Mesenchymal stem cell (in vitro differentiated cells and primary cell): ENCODE measurements around the gene NRP2.

Experiments
- DNase-seq: peaks from one replicate; pipeline ENCODE4 v3.0.0-alpha.2; 2013
- H2AFZ ChIP-seq: one replicate; pipeline ENCODE4 v1.6.1; 2013; ENCODE audit warnings: low read depth, mild to moderate bottlenecking, control low read depth, inconsistent platforms, low read length, moderate library complexity
- H2AK5ac ChIP-seq: 2 replicates; pipeline ENCODE4 v1.6.1; 2013; ENCODE audit warnings: low read length, moderate library complexity, mild to moderate bottlenecking, inconsistent platforms; ENCODE audit not compliant: severe bottlenecking
- H2BK120ac ChIP-seq: one replicate; pipeline ENCODE4 v1.6.1; 2013; ENCODE audit warnings: low read depth, mild to moderate bottlenecking, inconsistent platforms, low read length, moderate library complexity
- H2BK12ac ChIP-seq, 2 experiments: one replicate each; pipeline ENCODE4 v1.6.1; 2013; ENCODE audit warnings: inconsistent platforms in 2 of 2, low read length in 2 of 2, mild to moderate bottlenecking in 2 of 2, moderate library complexity in 2 of 2, control low read depth in 1 of 2
- H2BK15ac ChIP-seq: one replicate; pipeline ENCODE4 v1.6.1; 2013; ENCODE audit warnings: mild to moderate bottlenecking, low read depth, inconsistent platforms; ENCODE audit not compliant: poor library complexity, severe bottlenecking
- H2BK5ac ChIP-seq: 2 replicates; pipeline ENCODE4 v1.6.1; 2013; ENCODE audit warnings: low read depth, mild to moderate bottlenecking, low read length, control low read depth, inconsistent platforms; ENCODE audit not compliant: poor library complexity, severe bottlenecking
- H3K14ac ChIP-seq, 2 experiments: one replicate each; pipeline ENCODE4 v1.6.1; 2013; ENCODE audit warnings: inconsistent platforms in 2 of 2, low read length in 2 of 2, control low read depth in 1 of 2, mild to moderate bottlenecking in 1 of 2, moderate library complexity in 1 of 2
- H3K18ac ChIP-seq, 2 experiments: one replicate each; pipeline ENCODE4 v1.6.1; 2013; ENCODE audit warnings: inconsistent platforms in 2 of 2, low read length in 2 of 2, control low read depth in 1 of 2, low read depth in 1 of 2, mild to moderate bottlenecking in 1 of 2
- H3K23ac ChIP-seq, 2 experiments: one replicate each; pipeline ENCODE4 v1.6.1; 2013; ENCODE audit warnings: inconsistent platforms in 2 of 2, low read length in 2 of 2, mild to moderate bottlenecking in 2 of 2, moderate library complexity in 2 of 2, control low read depth in 1 of 2
- H3K27ac ChIP-seq: 2 replicates; pipeline ENCODE4 v1.5.1; 2013; ENCODE audit warnings: mild to moderate bottlenecking, moderate library complexity, low read length, control low read depth, inconsistent platforms; ENCODE audit not compliant: poor library complexity, severe bottlenecking
- H3K27me3 ChIP-seq, 2 experiments: 2 replicates each; pipeline versions ENCODE4 v1.6.1 to v1.7.0; 2013; ENCODE audit warnings: low read length in 2 of 2, mild to moderate bottlenecking in 2 of 2, moderate library complexity in 2 of 2, control low read depth in 1 of 2, inconsistent platforms in 1 of 2; ENCODE audit not compliant: control insufficient read depth in 1 of 2, insufficient read depth in 1 of 2
- H3K36me3 ChIP-seq, 2 experiments: 2 replicates each; pipeline versions ENCODE4 v1.6.1 to v1.7.0; 2013; ENCODE audit warnings: low read length in 2 of 2, control low read depth in 1 of 2, inconsistent platforms in 1 of 2, low read depth in 1 of 2, mild to moderate bottlenecking in 1 of 2; ENCODE audit not compliant: insufficient read depth in 2 of 2, control insufficient read depth in 1 of 2
- H3K4ac ChIP-seq, 2 experiments: one replicate each; pipeline ENCODE4 v1.6.1; 2013; ENCODE audit warnings: inconsistent platforms in 2 of 2, low read length in 2 of 2, mild to moderate bottlenecking in 2 of 2, moderate library complexity in 2 of 2, control low read depth in 1 of 2, low read depth in 1 of 2
- H3K4me1 ChIP-seq: 2 replicates; pipeline ENCODE4 v1.6.1; 2013; ENCODE audit warnings: low read depth, low read length, control low read depth; ENCODE audit not compliant: control insufficient read depth, insufficient read depth
- H3K4me2 ChIP-seq: 2 replicates; pipeline ENCODE4 v1.6.1; 2013; ENCODE audit warnings: low read length, mild to moderate bottlenecking, inconsistent platforms; ENCODE audit not compliant: poor library complexity, severe bottlenecking
- H3K4me3 ChIP-seq, 2 experiments: 2 replicates each; pipeline versions ENCODE4 v1.5.1 to v1.7.0; 2013; ENCODE audit warnings: low read length in 2 of 2, mild to moderate bottlenecking in 2 of 2, control low read depth in 1 of 2, low read depth in 1 of 2; ENCODE audit not compliant: insufficient read depth in 1 of 2
- H3K79me1 ChIP-seq: replicated peaks from 2 replicates; pipeline ENCODE4 v1.6.1; 2013; ENCODE audit warnings: mild to moderate bottlenecking, control low read depth, low read length, inconsistent platforms; ENCODE audit not compliant: poor library complexity, severe bottlenecking
- H3K9ac ChIP-seq: 2 replicates; pipeline ENCODE4 v1.7.0; 2013; ENCODE audit warnings: mild to moderate bottlenecking, low read length, moderate library complexity
- H3K9me3 ChIP-seq: 2 replicates; pipeline ENCODE4 v1.7.0; 2013; ENCODE audit warnings: mild to moderate bottlenecking, low read length; ENCODE audit not compliant: control insufficient read depth
- H4K8ac ChIP-seq: one replicate; pipeline ENCODE4 v1.6.1; 2013; ENCODE audit warnings: inconsistent platforms, mild to moderate bottlenecking, low read length, moderate library complexity
- H4K91ac ChIP-seq: one replicate; pipeline ENCODE4 v1.6.1; 2013; ENCODE audit warnings: mild to moderate bottlenecking, low read length, inconsistent platforms
- WGBS: methylation state at CpG from one replicate; pipeline ENCODE4 v1.1.7; 2013; ENCODE audit warnings: mixed read lengths; 5-methylcytosine and 5-hydroxymethylcytosine counted together

The NRP2 gene

DNA sequence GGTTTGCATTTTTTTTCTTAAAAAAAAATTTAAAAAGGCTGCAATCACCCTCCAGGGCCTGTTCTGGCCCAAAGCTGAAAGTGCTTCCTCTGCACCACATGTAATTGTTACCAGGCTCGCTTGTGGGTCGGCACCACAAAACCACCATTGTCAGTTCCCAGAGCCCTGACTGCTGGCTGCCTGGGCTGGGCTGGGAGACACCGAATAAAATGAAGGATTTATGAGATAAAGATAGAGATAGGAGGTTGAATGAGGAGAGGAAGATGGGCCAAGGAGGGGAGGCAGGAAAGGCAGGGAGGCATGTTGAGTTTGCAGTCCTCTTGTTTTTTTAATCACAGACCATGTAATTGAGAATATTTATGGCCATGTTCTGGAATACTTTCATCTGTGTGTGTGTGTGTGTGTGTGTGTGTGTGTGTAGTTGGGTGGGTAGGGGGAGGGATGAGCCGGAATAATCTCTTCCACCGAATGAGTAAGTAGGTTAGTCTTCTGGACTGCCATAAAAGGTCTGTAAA lies 14.7 kb downstream of the NRP2 start:
- Histone ChIP-seq H3K4ac (no peak overlapping the region), H3K18ac (peak overlapping the region in 1 of 2 experiments; percentile 77), H3K79me1 (peaks cover 23% of the 10 kb centered on the region), H3K27ac (peak overlapping the region; percentile 55), H3K14ac (no peak overlapping the region), H3K36me3 (peaks cover 4 to 7% of the 10 kb centered on the region in 2 experiments), H3K4me2 (no peak overlapping the region), H3K27me3 (no peaks in the 10 kb centered on the region), H2BK5ac (peak overlapping the region; percentile 48), H2BK12ac (peak overlapping the region in 1 of 2 experiments; percentile 51), H4K91ac (no peak overlapping the region), H4K8ac (peak overlapping the region; percentile 36), H3K9ac (no peak overlapping the region), H3K23ac (no peak overlapping the region), H2AK5ac (peak overlapping the region; percentile 9), H3K4me3 (no peak overlapping the region), H3K4me1 (peaks cover 30% of the 10 kb centered on the region), H3K9me3 (no peaks in the 10 kb centered on the region), H2BK15ac (no peak overlapping the region), H2BK120ac (peak overlapping the region; percentile 42), H2AFZ (no peak overlapping the region)
- peak; percentile 77 for DNase-seq
- 36% methylated on average over 5 of the region's 5 CpGs for WGBS

DNA sequence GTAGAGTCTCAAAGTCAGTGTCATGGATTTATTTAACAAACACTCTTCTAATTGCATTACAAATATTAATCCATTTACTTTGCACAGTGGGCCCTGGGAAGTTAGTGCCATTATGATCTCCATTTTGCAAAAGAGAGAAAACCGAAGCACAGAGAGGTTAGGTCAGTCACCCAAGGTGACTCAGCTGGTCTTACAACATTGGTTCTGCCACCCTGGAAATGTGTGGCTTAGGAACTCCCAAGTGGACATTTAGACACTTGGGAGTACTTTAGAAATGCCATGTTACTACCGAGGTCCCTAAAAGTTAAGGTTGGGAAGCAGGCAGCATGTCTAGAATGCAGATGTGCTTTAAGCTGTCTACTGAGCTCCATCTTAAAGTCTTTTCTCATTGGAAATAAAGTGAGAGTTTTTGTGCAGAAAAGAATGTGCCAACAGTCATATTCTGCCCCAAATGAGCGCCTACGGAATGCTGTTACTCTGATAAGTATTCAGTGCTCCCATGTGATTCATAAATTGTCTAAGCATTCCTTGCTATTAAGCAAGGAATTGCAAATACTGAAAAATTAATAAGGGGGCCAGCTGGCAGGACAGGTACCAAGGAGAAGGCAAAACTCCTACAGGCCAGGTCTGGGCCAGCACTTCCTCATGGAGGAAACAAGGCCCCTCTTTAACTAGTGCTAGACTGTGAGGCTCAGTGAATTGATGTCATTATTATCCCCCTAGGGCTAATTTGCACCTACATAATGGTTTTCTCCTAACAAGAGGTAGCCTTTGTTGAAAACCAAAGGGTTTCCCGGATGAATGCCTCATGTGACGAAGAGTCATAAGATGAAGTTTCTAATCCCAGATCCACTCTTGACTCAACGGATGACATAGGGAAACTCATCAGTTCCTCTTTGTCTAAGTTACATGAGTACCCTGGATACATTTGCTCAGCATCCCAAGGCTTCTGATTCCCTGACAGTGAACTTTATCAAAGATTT lies 16.3 kb downstream of the NRP2 start:
- H2BK12ac ChIP-seq: peak overlapping the region in 1 of 2 experiments; percentile 73
- H2AK5ac ChIP-seq: peak overlapping the region; percentile 88
- H3K4me2 ChIP-seq: no peak overlapping the region
- peak; percentile 71 for DNase-seq
- H2BK15ac ChIP-seq: no peak overlapping the region
- H3K4me3 ChIP-seq: no peak overlapping the region
- no peaks in the 10 kb centered on the region for H3K27me3 ChIP-seq
- peak overlapping the region; percentile 47 for H3K9ac ChIP-seq
- no peaks in the 10 kb centered on the region for H3K9me3 ChIP-seq
- no peak overlapping the region for H4K8ac ChIP-seq
- H2BK5ac ChIP-seq: peak overlapping the region; percentile 12
- peaks cover 4 to 10% of the 10 kb centered on the region in 2 experiments for H3K36me3 ChIP-seq
- peaks cover 22% of the 10 kb centered on the region for H3K79me1 ChIP-seq
- peak overlapping the region; percentile 100 for H3K27ac ChIP-seq
- H2BK120ac ChIP-seq: no peak overlapping the region
- H4K91ac ChIP-seq: no peak overlapping the region
- no peak overlapping the region for H3K23ac ChIP-seq
- peaks cover 40% of the 10 kb centered on the region for H3K4me1 ChIP-seq
- H3K14ac ChIP-seq: no peak overlapping the region
- no peak overlapping the region for H2AFZ ChIP-seq
- peak overlapping the region; percentile 59 to 80 for H3K18ac ChIP-seq
- H3K4ac ChIP-seq: peak overlapping the region; percentile 13 to 69
- WGBS: 72% methylated on average over 7 of the region's 7 CpGs

DNA sequence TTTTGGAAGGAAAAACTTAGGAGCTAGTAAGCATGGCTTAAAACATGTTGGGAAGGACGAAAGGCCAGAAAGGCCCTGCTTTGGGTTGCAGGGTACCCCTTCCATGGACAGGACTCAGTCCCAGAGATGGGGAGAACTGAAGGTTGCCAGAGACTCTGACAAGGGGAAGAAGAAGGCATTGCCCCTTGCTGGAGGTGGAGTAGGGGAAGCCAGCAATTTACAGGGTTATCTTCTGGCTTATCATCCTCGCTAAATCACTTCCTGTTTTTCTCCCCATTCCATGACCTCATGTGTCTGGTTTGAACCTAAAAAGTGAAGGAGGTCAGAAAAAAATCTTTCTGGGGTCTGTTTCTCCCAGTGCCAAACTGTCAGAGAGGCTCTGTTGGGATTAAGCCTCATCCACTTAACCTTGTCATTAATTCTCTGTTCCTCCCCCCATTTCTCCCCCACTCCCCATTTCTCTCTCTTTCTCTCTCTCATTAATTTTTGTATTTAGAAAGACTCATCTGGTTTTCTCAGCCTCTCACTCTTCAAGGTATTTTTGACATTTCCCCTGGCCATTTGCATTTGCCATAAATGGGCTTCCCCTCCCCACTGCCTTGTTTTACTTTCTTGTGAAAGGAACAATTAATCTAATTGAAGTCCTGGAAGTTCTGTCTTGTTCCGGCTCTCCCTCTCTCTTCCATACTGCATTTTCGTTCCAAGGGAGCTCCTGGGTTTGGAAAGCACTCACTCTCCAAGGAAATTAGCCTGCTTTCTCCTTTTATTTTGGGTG lies 17.4 kb downstream of the NRP2 start:
- Histone ChIP-seq H3K9me3 (no peaks in the 10 kb centered on the region), H4K91ac (peak overlapping the region; percentile 25), H3K27ac (peak overlapping the region; percentile 100), H2BK120ac (peak overlapping the region; percentile 71), H2AK5ac (peak overlapping the region; percentile 98), H3K36me3 (peaks cover 4 to 10% of the 10 kb centered on the region in 2 experiments), H3K4me1 (peaks cover 45% of the 10 kb centered on the region), H3K14ac (no peak overlapping the region), H2AFZ (no peak overlapping the region), H2BK15ac (peak overlapping the region; percentile 73), H3K23ac (no peak overlapping the region), H2BK12ac (peak overlapping the region; percentile 86 to 94), H2BK5ac (peak overlapping the region; percentile 93), H3K4me3 (no peak overlapping the region), H3K27me3 (no peaks in the 10 kb centered on the region), H4K8ac (peak overlapping the region; percentile 59), H3K4me2 (no peak overlapping the region), H3K79me1 (peaks cover 27% of the 10 kb centered on the region), H3K4ac (peak overlapping the region; percentile 85 to 100), H3K9ac (peak overlapping the region; percentile 53), H3K18ac (peak overlapping the region; percentile 84 to 90)
- WGBS: 24% methylated on average over 4 of the region's 4 CpGs
- DNase-seq: no peak
